Measurements from ENCODE around the gene FEZ2. TPM values are rescaled to one million over a fixed set of nuclear protein-coding genes. Genes with fewer than 3 reads are reported as not detected.
A peak's percentile ranks its signal among the peaks of the same experiment; 100 is the strongest.

FEZ2 gene, protein sequence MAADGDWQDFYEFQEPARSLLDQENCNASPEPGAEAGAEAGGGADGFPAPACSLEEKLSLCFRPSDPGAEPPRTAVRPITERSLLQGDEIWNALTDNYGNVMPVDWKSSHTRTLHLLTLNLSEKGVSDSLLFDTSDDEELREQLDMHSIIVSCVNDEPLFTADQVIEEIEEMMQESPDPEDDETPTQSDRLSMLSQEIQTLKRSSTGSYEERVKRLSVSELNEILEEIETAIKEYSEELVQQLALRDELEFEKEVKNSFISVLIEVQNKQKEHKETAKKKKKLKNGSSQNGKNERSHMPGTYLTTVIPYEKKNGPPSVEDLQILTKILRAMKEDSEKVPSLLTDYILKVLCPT
- polyA plus RNA-seq: 10 to 100 TPM; 23.5 to 50.0 (median 35.0) TPM
- long read RNA-seq, donor 1: 0 reads
- long read RNA-seq, donor 2, full-length matches to known transcripts: 3 of 3 reads
- long read RNA-seq, donor 2, partial matches to known transcripts: 0 of 3 reads
- long read RNA-seq, donor 2, other reads (novel, unspliced or antisense): 0 of 3 reads
- long read RNA-seq, donor 3, full-length matches to known transcripts: 11 of 41 reads
- long read RNA-seq, donor 3, partial matches to known transcripts: 30 of 41 reads
- long read RNA-seq, donor 3, other reads (novel, unspliced or antisense): 0 of 41 reads
- long read RNA-seq, donor 4: 0 reads
- long read RNA-seq, donor 5, full-length matches to known transcripts: 4 of 4 reads
- long read RNA-seq, donor 5, partial matches to known transcripts: 0 of 4 reads
- long read RNA-seq, donor 5, other reads (novel, unspliced or antisense): 0 of 4 reads
- long read RNA-seq, donor 6, transcript FEZ2-204 (8 exons, 1,931 nt): major isoform, 6 of 17 reads
- long read RNA-seq, donor 6, partial matches to known transcripts: 9 of 17 reads
- long read RNA-seq, donor 6, other reads (novel, unspliced or antisense): 0 of 17 reads
- long read RNA-seq, donor 7: 0 reads
- long read RNA-seq, donor 8, partial matches to known transcripts: 0 of 1 reads
- long read RNA-seq, donor 8, other reads (novel, unspliced or antisense): 0 of 1 reads
- long read RNA-seq, donor 9, full-length matches to known transcripts: 4 of 13 reads
- long read RNA-seq, donor 9, partial matches to known transcripts: 9 of 13 reads
- long read RNA-seq, donor 9, other reads (novel, unspliced or antisense): 0 of 13 reads
- long read RNA-seq, donor 10, transcript FEZ2-204 (8 exons, 1,931 nt): major isoform, 14 of 35 reads
- long read RNA-seq, donor 10, partial matches to known transcripts: 17 of 35 reads
- long read RNA-seq, donor 10, other reads (novel, unspliced or antisense): 0 of 35 reads

DNA sequence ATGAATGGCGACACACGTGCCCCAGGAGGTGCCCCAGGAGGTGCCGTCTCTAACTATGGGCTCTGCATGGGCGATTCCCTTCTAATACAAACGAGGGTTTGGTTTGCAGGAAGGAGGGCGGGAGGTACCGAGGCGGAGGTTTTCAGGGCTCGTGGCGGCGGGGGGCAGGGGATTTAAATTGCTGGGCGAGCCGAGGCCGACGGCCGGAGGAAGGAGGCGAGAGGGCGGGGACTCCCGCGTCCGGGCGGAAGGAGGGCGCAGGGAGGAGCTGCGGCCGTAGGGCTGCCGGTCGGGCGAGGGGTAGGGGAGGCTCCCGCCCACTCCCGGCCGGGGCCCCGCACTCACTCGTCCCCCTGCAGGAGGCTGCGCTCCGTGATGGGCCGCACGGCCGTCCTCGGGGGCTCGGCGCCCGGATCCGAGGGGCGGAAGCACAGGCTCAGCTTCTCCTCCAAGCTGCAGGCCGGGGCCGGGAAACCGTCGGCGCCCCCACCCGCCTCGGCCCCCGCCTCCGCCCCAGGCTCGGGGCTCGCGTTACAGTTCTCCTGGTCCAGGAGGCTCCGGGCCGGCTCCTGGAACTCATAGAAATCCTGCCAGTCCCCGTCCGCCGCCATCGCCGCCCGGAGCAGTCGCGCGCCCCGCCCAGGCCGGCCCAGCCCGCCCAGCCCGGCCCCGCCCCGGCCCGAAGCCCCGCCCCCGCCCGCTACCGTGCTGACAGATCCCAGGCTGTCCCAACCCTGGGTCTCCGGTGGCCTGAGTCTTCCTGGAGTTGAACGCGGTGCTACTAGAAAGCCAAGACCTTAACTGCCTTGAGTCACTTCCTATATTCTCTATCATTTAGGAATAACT, at the start of gene FEZ2:
FEZ2 (minus strand) TSS at position 637 of the 846 bp plus-strand sequence; CDS start at position 611, 26 bp downstream.
- FAIRE-seq (no peak), DNase-seq (peak; percentile 71 to 89)
- peak within 1 kb of the TSS; percentile 74 to 98 (median 82) for H3K27ac ChIP-seq (ENCODE audit: low read depth in 1 of 3, low read length in 2 of 3)
- peaks cover 0 to 6% (median 0%) of the 10 kb centered on the region in 3 donors for H3K36me3 ChIP-seq (ENCODE audit: control insufficient read depth in 3 of 3, insufficient read depth in 2 of 3, low read depth in 1 of 3, low read length in 3 of 3)
- no peaks in the 10 kb centered on the region for H3K27me3 ChIP-seq (ENCODE audit: control insufficient read depth in 3 of 3, insufficient read depth in 3 of 3, low read length in 3 of 3)
- peak within 1 kb of the TSS; percentile 82 to 99 (median 84) for H3K4me3 ChIP-seq (ENCODE audit: low read depth in 1 of 3, low read length in 3 of 3)
- no peaks in the 10 kb centered on the region for H3K9me3 ChIP-seq (ENCODE audit: control insufficient read depth in 2 of 2, insufficient read depth in 1 of 2, low read depth in 1 of 2, low read length in 1 of 2)
- H3K4me1 ChIP-seq (ENCODE audit: control insufficient read depth in 3 of 3, insufficient read depth in 2 of 3, low read depth in 1 of 3, low read length in 2 of 3): peaks cover 7 to 30% (median 11%) of the 10 kb centered on the region in 3 donors
- 0 to 1% (median 0%) methylated on average over 39 to 81 of the region's 81 CpGs for WGBS, 3 donors

GRCh38 chr2:36634981-36635597, 37.1 kb upstream of the FEZ2 start:
- FAIRE-seq (no peak), DNase-seq (no peak)
- no peak overlapping the region for H3K4me3 ChIP-seq (ENCODE audit: low read depth in 1 of 3, low read length in 3 of 3)
- no peaks in the 10 kb centered on the region for H3K27me3 ChIP-seq (ENCODE audit: control insufficient read depth in 3 of 3, insufficient read depth in 3 of 3, low read length in 3 of 3)
- 78 to 87% (median 84%) methylated on average over 3 of the region's 3 CpGs for WGBS, 3 donors
- no peaks in the 10 kb centered on the region for H3K4me1 ChIP-seq (ENCODE audit: control insufficient read depth in 3 of 3, insufficient read depth in 2 of 3, low read depth in 1 of 3, low read length in 2 of 3)
- no peaks in the 10 kb centered on the region for H3K9me3 ChIP-seq (ENCODE audit: control insufficient read depth in 2 of 2, insufficient read depth in 1 of 2, low read depth in 1 of 2, low read length in 1 of 2)
- H3K27ac ChIP-seq (ENCODE audit: low read depth in 1 of 3, low read length in 2 of 3): no peak overlapping the region
- H3K36me3 ChIP-seq (ENCODE audit: control insufficient read depth in 3 of 3, insufficient read depth in 2 of 3, low read depth in 1 of 3, low read length in 3 of 3): no peaks in the 10 kb centered on the region

GRCh38 chr2:36633470-36634092, 35.6 kb upstream of the FEZ2 start:
- Histone ChIP-seq H3K4me3 (ENCODE audit: low read depth in 1 of 3, low read length in 3 of 3) (no peak overlapping the region), H3K36me3 (ENCODE audit: control insufficient read depth in 3 of 3, insufficient read depth in 2 of 3, low read depth in 1 of 3, low read length in 3 of 3) (no peaks in the 10 kb centered on the region), H3K27ac (ENCODE audit: low read depth in 1 of 3, low read length in 2 of 3) (no peak overlapping the region), H3K27me3 (ENCODE audit: control insufficient read depth in 3 of 3, insufficient read depth in 3 of 3, low read length in 3 of 3) (no peaks in the 10 kb centered on the region), H3K4me1 (ENCODE audit: control insufficient read depth in 3 of 3, insufficient read depth in 2 of 3, low read depth in 1 of 3, low read length in 2 of 3) (no peaks in the 10 kb centered on the region), H3K9me3 (ENCODE audit: control insufficient read depth in 2 of 2, insufficient read depth in 1 of 2, low read depth in 1 of 2, low read length in 1 of 2) (no peaks in the 10 kb centered on the region)
- DNase-seq (no peak), FAIRE-seq (no peak)
- 84 to 90% (median 88%) methylated on average over 2 of the region's 2 CpGs for WGBS, 3 donors

GRCh38 chr2:36626756-36627155, 28.8 kb upstream of the FEZ2 start:
- 90 to 95% (median 95%) methylated on average over 3 of the region's 3 CpGs for WGBS, 3 donors
- DNase-seq: no peak

DNA sequence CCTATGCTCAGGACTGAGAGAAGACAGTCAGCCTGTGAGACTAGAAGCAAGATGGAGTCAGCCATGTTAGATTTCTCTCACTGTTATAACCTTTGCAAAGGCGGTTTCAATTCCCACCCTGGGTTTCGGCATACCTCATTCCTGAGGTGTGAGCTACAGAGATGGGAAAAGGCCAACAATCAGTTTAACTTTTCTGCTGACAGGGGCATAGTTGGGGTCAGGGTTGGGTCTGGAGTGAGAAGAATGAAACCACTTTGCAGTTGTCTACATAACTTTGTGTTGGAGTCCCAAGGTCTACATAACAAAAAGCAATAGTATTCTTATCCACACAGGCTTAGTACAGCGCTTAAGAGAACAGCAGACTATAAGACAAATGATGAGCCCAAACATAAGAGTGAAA, 28.1 kb upstream of the FEZ2 start:
- DNase-seq (no peak), FAIRE-seq (no peak)
- Histone ChIP-seq H3K27ac (ENCODE audit: low read depth in 1 of 3, low read length in 2 of 3) (no peak overlapping the region), H3K36me3 (ENCODE audit: control insufficient read depth in 3 of 3, insufficient read depth in 2 of 3, low read depth in 1 of 3, low read length in 3 of 3) (no peaks in the 10 kb centered on the region), H3K4me3 (ENCODE audit: low read depth in 1 of 3, low read length in 3 of 3) (no peak overlapping the region), H3K27me3 (ENCODE audit: control insufficient read depth in 3 of 3, insufficient read depth in 3 of 3, low read length in 3 of 3) (no peaks in the 10 kb centered on the region), H3K4me1 (ENCODE audit: control insufficient read depth in 3 of 3, insufficient read depth in 2 of 3, low read depth in 1 of 3, low read length in 2 of 3) (no peaks in the 10 kb centered on the region), H3K9me3 (ENCODE audit: control insufficient read depth in 2 of 2, insufficient read depth in 1 of 2, low read depth in 1 of 2, low read length in 1 of 2) (peaks cover 0 to 10% of the 10 kb centered on the region in 2 donors)
- WGBS, 3 donors: 96 to 97% (median 96%) methylated on average over 3 of the region's 3 CpGs

More at GRCh38 chr2:36626756-36627155, 28.8 kb upstream of the FEZ2 start:
- Histone ChIP-seq H3K4me3 (ENCODE audit: low read depth in 1 of 3, low read length in 3 of 3) (no peak overlapping the region), H3K36me3 (ENCODE audit: control insufficient read depth in 3 of 3, insufficient read depth in 2 of 3, low read depth in 1 of 3, low read length in 3 of 3) (no peaks in the 10 kb centered on the region), H3K27ac (ENCODE audit: low read depth in 1 of 3, low read length in 2 of 3) (no peak overlapping the region), H3K27me3 (ENCODE audit: control insufficient read depth in 3 of 3, insufficient read depth in 3 of 3, low read length in 3 of 3) (no peaks in the 10 kb centered on the region), H3K4me1 (ENCODE audit: control insufficient read depth in 3 of 3, insufficient read depth in 2 of 3, low read depth in 1 of 3, low read length in 2 of 3) (no peaks in the 10 kb centered on the region), H3K9me3 (ENCODE audit: control insufficient read depth in 2 of 2, insufficient read depth in 1 of 2, low read depth in 1 of 2, low read length in 1 of 2) (peaks cover 0 to 10% of the 10 kb centered on the region in 2 donors)
- no peak for FAIRE-seq

GRCh38 chr2:36625304-36625703, 27.3 kb upstream of the FEZ2 start:
- Histone ChIP-seq H3K36me3 (ENCODE audit: control insufficient read depth in 3 of 3, insufficient read depth in 2 of 3, low read depth in 1 of 3, low read length in 3 of 3) (no peaks in the 10 kb centered on the region), H3K27ac (ENCODE audit: low read depth in 1 of 3, low read length in 2 of 3) (no peak overlapping the region), H3K4me3 (ENCODE audit: low read depth in 1 of 3, low read length in 3 of 3) (no peak overlapping the region), H3K4me1 (ENCODE audit: control insufficient read depth in 3 of 3, insufficient read depth in 2 of 3, low read depth in 1 of 3, low read length in 2 of 3) (no peaks in the 10 kb centered on the region), H3K9me3 (ENCODE audit: control insufficient read depth in 2 of 2, insufficient read depth in 1 of 2, low read depth in 1 of 2, low read length in 1 of 2) (peaks cover 0 to 10% of the 10 kb centered on the region in 2 donors), H3K27me3 (ENCODE audit: control insufficient read depth in 3 of 3, insufficient read depth in 3 of 3, low read length in 3 of 3) (no peaks in the 10 kb centered on the region)
- WGBS, 3 donors: 77 to 85% (median 77%) methylated on average over 2 of the region's 2 CpGs
- DNase-seq (no peak), FAIRE-seq (no peak)

GRCh38 chr2:36620321-36620720, 22.4 kb upstream of the FEZ2 start:
- Histone ChIP-seq H3K36me3 (ENCODE audit: control insufficient read depth in 3 of 3, insufficient read depth in 2 of 3, low read depth in 1 of 3, low read length in 3 of 3) (no peaks in the 10 kb centered on the region), H3K4me3 (ENCODE audit: low read depth in 1 of 3, low read length in 3 of 3) (no peak overlapping the region), H3K27ac (ENCODE audit: low read depth in 1 of 3, low read length in 2 of 3) (no peak overlapping the region), H3K9me3 (ENCODE audit: control insufficient read depth in 2 of 2, insufficient read depth in 1 of 2, low read depth in 1 of 2, low read length in 1 of 2) (peaks cover 0 to 4% of the 10 kb centered on the region in 2 donors), H3K27me3 (ENCODE audit: control insufficient read depth in 3 of 3, insufficient read depth in 3 of 3, low read length in 3 of 3) (no peaks in the 10 kb centered on the region), H3K4me1 (ENCODE audit: control insufficient read depth in 3 of 3, insufficient read depth in 2 of 3, low read depth in 1 of 3, low read length in 2 of 3) (no peaks in the 10 kb centered on the region)
- 86 to 100% (median 98%) methylated on average over 2 of the region's 2 CpGs for WGBS, 3 donors
- FAIRE-seq: no peak
- DNase-seq: no peak
